IMR-90 (cell line): ENCODE data around the gene IGF2BP3. TPM values are rescaled to one million over a fixed set of nuclear protein-coding genes. Genes with fewer than 3 reads are reported as not detected.
A peak's percentile ranks its signal among the peaks of the same experiment; 100 is the strongest.

Experiments
- ATAC-seq: fragments of 200-7000 bp; cut with Tn5 transposase; 2 replicates; pipeline ENCODE4 v1.9.1; 2020; ENCODE audit warnings: low read depth, mild to moderate bottlenecking, moderate library complexity
- BruUV-seq: library from RNA; stranded (reverse); fragments of 400-500 nt; replicated peaks from 2 replicates; lab custom pipeline; 2021; lab: Mats Ljungman, UMichigan
- CTCF ChIA-PET: fragments of 300-600 bp; formaldehyde crosslinking; extraction: SDS; loops from one replicate; lab custom pipeline; 2021; ENCODE audit warnings: antibody characterized with exemption; lab: Yijun Ruan, JAX
- POLR2A ChIA-PET: fragments of 300-600 bp; sonication (Branson Sonifier 250); formaldehyde crosslinking; loops from one replicate; lab custom pipeline; 2022; ENCODE audit warnings: antibody characterized with exemption; ENCODE audit not compliant: unreplicated experiment; lab: Charles Lee
- DNase-seq: peaks from one replicate; pipeline ENCODE4 v3.0.0; 2013
- H2AFZ ChIP-seq: replicated peaks from 2 replicates; pipeline ENCODE3; 2013; ENCODE audit warnings: low read length, mild to moderate bottlenecking; ENCODE audit not compliant: poor library complexity
- H2AK5ac ChIP-seq: 2 replicates; pipeline ENCODE4 v1.6.1; 2013; ENCODE audit warnings: low read depth, low read length, inconsistent platforms
- H2AK9ac ChIP-seq: replicated peaks from 2 replicates; pipeline ENCODE3; 2013; ENCODE audit warnings: mild to moderate bottlenecking, low read depth, low read length, moderate library complexity; ENCODE audit not compliant: poor library complexity
- H2BK120ac ChIP-seq: 2 replicates; pipeline ENCODE4 v1.6.1; 2013; ENCODE audit warnings: low read depth, low read length, inconsistent platforms
- H2BK15ac ChIP-seq: 3 replicates; pipeline ENCODE4 v1.6.1; 2013; ENCODE audit warnings: low read depth, low read length, inconsistent platforms
- H2BK20ac ChIP-seq: 2 replicates; pipeline ENCODE4 v1.6.1; 2013; ENCODE audit warnings: low read depth, mild to moderate bottlenecking, inconsistent platforms, low read length, moderate library complexity
- H2BK5ac ChIP-seq: 2 replicates; pipeline ENCODE4 v1.6.1; 2013; ENCODE audit warnings: mild to moderate bottlenecking, low read depth, low read length, inconsistent platforms; ENCODE audit not compliant: poor library complexity, severe bottlenecking
- H3K14ac ChIP-seq: replicated peaks from 2 replicates; pipeline ENCODE4 v1.6.1; 2013; ENCODE audit warnings: low read depth, low read length, inconsistent platforms
- H3K18ac ChIP-seq: 2 replicates; pipeline ENCODE4 v1.6.1; 2013; ENCODE audit warnings: low read depth, low read length, control low read depth
- H3K23ac ChIP-seq: 2 replicates; pipeline ENCODE4 v1.6.1; 2013; ENCODE audit warnings: low read depth, low read length, inconsistent platforms
- H3K27ac ChIP-seq: 2 replicates; pipeline ENCODE4 v1.5.1; 2013; ENCODE audit warnings: mild to moderate bottlenecking, control low read depth, low read length; ENCODE audit not compliant: insufficient read depth
- H3K27me3 ChIP-seq: 2 replicates; pipeline ENCODE4 v1.6.1; 2013; ENCODE audit warnings: low read length; ENCODE audit not compliant: control insufficient read depth, insufficient read depth
- H3K36me3 ChIP-seq: 2 replicates; pipeline ENCODE4 v1.6.1; 2013; ENCODE audit warnings: low read length, mixed read lengths; ENCODE audit not compliant: control insufficient read depth, insufficient read depth
- H3K4ac ChIP-seq: 2 replicates; pipeline ENCODE4 v1.6.1; 2013; ENCODE audit warnings: low read depth, low read length, inconsistent platforms
- H3K4me1 ChIP-seq: 2 replicates; pipeline ENCODE4 v1.6.1; 2013; ENCODE audit warnings: low read length, mixed read lengths; ENCODE audit not compliant: control insufficient read depth, insufficient read depth
- H3K4me2 ChIP-seq: 2 replicates; pipeline ENCODE4 v1.6.1; 2013; ENCODE audit warnings: low read depth, mild to moderate bottlenecking, control low read depth, low read length, moderate library complexity
- H3K4me3 ChIP-seq: 2 replicates; pipeline ENCODE4 v1.5.1; 2013; ENCODE audit warnings: low read depth, mild to moderate bottlenecking, control low read depth, low read length, moderate library complexity; ENCODE audit not compliant: insufficient read depth
- H3K56ac ChIP-seq: 2 replicates; pipeline ENCODE4 v1.6.1; 2013; ENCODE audit warnings: low read length, inconsistent platforms; ENCODE audit not compliant: insufficient read depth; ENCODE audit errors: extremely low read depth
- H3K79me1 ChIP-seq, 2 experiments: 2 replicates each; pipeline ENCODE4 v1.6.1; 2013; ENCODE audit warnings: low read length in 2 of 2, inconsistent platforms in 1 of 2, low read depth in 1 of 2
- H3K9ac ChIP-seq: 2 replicates; pipeline ENCODE4 v1.6.1; 2013; ENCODE audit warnings: low read depth, low read length, control low read depth
- H3K9me1 ChIP-seq: 2 replicates; pipeline ENCODE4 v1.6.1; 2013; ENCODE audit warnings: low read length, inconsistent platforms; ENCODE audit not compliant: insufficient read depth
- H3K9me3 ChIP-seq: 2 replicates; pipeline ENCODE4 v1.6.1; 2013; ENCODE audit warnings: low read length; ENCODE audit not compliant: control insufficient read depth, insufficient read depth
- H4K20me1 ChIP-seq: 2 replicates; pipeline ENCODE4 v1.6.1; 2013; ENCODE audit warnings: low read length, inconsistent platforms; ENCODE audit not compliant: insufficient read depth
- H4K5ac ChIP-seq: 2 replicates; pipeline ENCODE4 v1.6.1; 2013; ENCODE audit warnings: mild to moderate bottlenecking, low read depth, low read length, control low read depth
- H4K8ac ChIP-seq, 2 experiments: 2 replicates each; pipeline ENCODE4 v1.6.1; 2013; ENCODE audit warnings: low read depth in 2 of 2, low read length in 2 of 2, control low read depth in 1 of 2, inconsistent platforms in 1 of 2
- H4K91ac ChIP-seq: 2 replicates; pipeline ENCODE4 v1.6.1; 2013; ENCODE audit warnings: low read depth, low read length, inconsistent platforms; ENCODE audit not compliant: insufficient read depth
- CEBPB ChIP-seq: IDR thresholded peaks from 2 replicates; pipeline ENCODE4 v1.6.1; 2012; ENCODE audit warnings: low read depth, low read length, improper control_type of control experiment
- USF2 ChIP-seq: fragments of 150-350 bp; IDR thresholded peaks from 2 replicates; pipeline ENCODE4 v1.6.1; 2017; ENCODE audit warnings: mild to moderate bottlenecking, antibody characterized with exemption, low read length, low read depth
- WGBS, 2 experiments: methylation state at CpG; one replicate each; pipeline versions ENCODE4 v1.1.5 to v1.1.7; 2013; ENCODE audit warnings: missing lambda C conversion rate in 2 of 2; ENCODE audit not compliant: insufficient read length in 1 of 2; ENCODE audit errors: extremely low coverage in 2 of 2; 5-methylcytosine and 5-hydroxymethylcytosine counted together
- dilution Hi-C: fragments of 300-500 bp; cut with HindIII; formaldehyde crosslinking; loops from one replicate; pipeline ENCODE4 v1.14.3; 2018; ENCODE audit warnings: low sequenced_read_pairs; ENCODE audit not compliant: unreplicated experiment
- in situ Hi-C: fragments of 300-500 bp; cut with MboI; formaldehyde crosslinking; loops from 3 replicates; pipeline ENCODE4 v1.14.3; 2019; ENCODE audit warnings: low sequenced_read_pairs, inconsistent platforms, mixed read lengths
- intact Hi-C: fragments of 100-400 bp; cut with micrococcal nuclease; formaldehyde crosslinking; loops from 2 replicates; pipeline ENCODE4 v1.10.0; 2022
- polyA plus RNA-seq, 3 experiments: library from polyadenylated mRNA; depleted of rRNA; stranded (reverse); fragments of >200 nt; gene quantifications; 2 replicates each; pipeline ENCODE4 v1.2.3, GENCODE V29; 2012; ENCODE audit warnings: low replicate concordance in 1 of 3
- total RNA-seq: library from RNA; depleted of rRNA; stranded (reverse); fragments of >200 nt; gene quantifications from 2 replicates; pipeline ENCODE4 v1.2.3, GENCODE V29; 2012

IGF2BP3 gene
- total and polyA plus RNA-seq, 2 of the 4 experiments (the other 2 are of a cell fraction), result 50.9 to 59.3 TPM

GRCh38 chr7:23276376-23276775, 193.9 kb downstream of the IGF2BP3 start:
- in situ Hi-C loops (loop anchor here (10.0 kb wide), 1 partner anchor 428 kb away; no protein-coding TSS in a partner anchor), dilution Hi-C loops (no loop called here), intact Hi-C loops (loop anchor here (5.0 kb wide), 1 partner anchor 196 kb away; the partner anchor contains the start of gene IGF2BP3)
- H4K91ac ChIP-seq, result no peak overlapping the region
- no peaks in the 10 kb centered on the region for H4K20me1 ChIP-seq
- no peak overlapping the region for H2BK15ac ChIP-seq
- no TSS peak for BruUV-seq
- POLR2A ChIA-PET, result no interaction called here
- H4K8ac ChIP-seq, result no peak overlapping the region
- CTCF ChIA-PET, result interaction anchor here (0.6 to 0.8 kb wide), 2 partner anchors 17 to 114 kb away, joined by 3 read pairs; no protein-coding TSS in a partner anchor
- H4K5ac ChIP-seq, result no peak overlapping the region
- H2BK5ac ChIP-seq, result no peak overlapping the region
- no peaks in the 10 kb centered on the region for H3K36me3 ChIP-seq
- no peak overlapping the region for H3K4me3 ChIP-seq
- H3K23ac ChIP-seq, result no peak overlapping the region
- H2AK9ac ChIP-seq, result no peak overlapping the region
- H2BK120ac ChIP-seq, result no peak overlapping the region
- H2BK20ac ChIP-seq, result no peak overlapping the region
- DNase-seq (no peak), ATAC-seq (no peak)
- TF ChIP-seq CEBPB (peak; percentile 19; the same call in 1 of the 2 replicates), USF2 (no peak)
- H3K14ac ChIP-seq, result no peak overlapping the region
- no peak overlapping the region for H3K27ac ChIP-seq
- no peak overlapping the region for H2AK5ac ChIP-seq
- no peaks in the 10 kb centered on the region for H3K79me1 ChIP-seq
- H3K9me3 ChIP-seq, result no peaks in the 10 kb centered on the region
- H2AFZ ChIP-seq, result no peak overlapping the region
- peaks cover 2% of the 10 kb centered on the region; the same call in 1 of the 2 replicates for H3K9me1 ChIP-seq
- no peak overlapping the region for H3K4ac ChIP-seq
- WGBS, 2 experiments, result no CpG with 5 or more reads among the region's 5 CpGs
- peaks cover 2% of the 10 kb centered on the region; the same call in 1 of the 2 replicates for H3K4me1 ChIP-seq
- peaks cover 5% of the 10 kb centered on the region for H3K27me3 ChIP-seq
- no peak overlapping the region for H3K4me2 ChIP-seq
- H3K9ac ChIP-seq, result no peak overlapping the region
- H3K18ac ChIP-seq, result no peak overlapping the region
- no peak overlapping the region for H3K56ac ChIP-seq
